NT2/D1 (cell line): ENCODE data around the gene GIPC1.

Experiments used
- SUZ12 ChIP-seq: IDR thresholded peaks from 2 replicates; pipeline ENCODE4 v1.6.1; 2011; ENCODE audit not compliant: insufficient read length, insufficient read depth; ENCODE audit errors: extremely low read depth
- YY1 ChIP-seq: IDR thresholded peaks from 2 replicates; pipeline ENCODE4 v1.6.1; 2011; ENCODE audit not compliant: insufficient read length, insufficient read depth
- ZNF274 ChIP-seq: IDR thresholded peaks from 2 replicates; pipeline ENCODE4 v1.6.1; 2011; ENCODE audit warnings: mild to moderate bottlenecking, low read depth, low read length

- TF ChIP-seq YY1 (no peak), SUZ12 (no peak), ZNF274 (no peak)
These were observed 21.5 kb upstream of the GIPC1 start for GRCh38 chr19:14517446-14517839.
